Activated naive CD4-positive, alpha-beta T cell treated with anti-CD3 and anti-CD28 coated beads, Interleukin-2, amount 50 U/mL, for 24 hours (primary cell): ENCODE data around the gene VSIG10L.

Experiments used
- H3K27ac Mint-ChIP-seq: one replicate; pipeline ENCODE4 v1.8.0; 2021; ENCODE audit warnings: mild to moderate bottlenecking, mixed read lengths
- H3K27me3 Mint-ChIP-seq: one replicate; pipeline ENCODE4 v1.8.0; 2021; ENCODE audit warnings: mixed read lengths
- H3K36me3 Mint-ChIP-seq: one replicate; pipeline ENCODE4 v1.8.0; 2021; ENCODE audit warnings: mixed read lengths
- H3K4me1 Mint-ChIP-seq: one replicate; pipeline ENCODE4 v1.8.0; 2021; ENCODE audit warnings: mixed read lengths
- H3K4me3 Mint-ChIP-seq: one replicate; pipeline ENCODE4 v1.8.0; 2021; ENCODE audit warnings: mild to moderate bottlenecking, mixed read lengths
- H3K9me3 Mint-ChIP-seq: one replicate; pipeline ENCODE4 v1.8.0; 2021; ENCODE audit warnings: mixed read lengths

Gene VSIG10L

DNA sequence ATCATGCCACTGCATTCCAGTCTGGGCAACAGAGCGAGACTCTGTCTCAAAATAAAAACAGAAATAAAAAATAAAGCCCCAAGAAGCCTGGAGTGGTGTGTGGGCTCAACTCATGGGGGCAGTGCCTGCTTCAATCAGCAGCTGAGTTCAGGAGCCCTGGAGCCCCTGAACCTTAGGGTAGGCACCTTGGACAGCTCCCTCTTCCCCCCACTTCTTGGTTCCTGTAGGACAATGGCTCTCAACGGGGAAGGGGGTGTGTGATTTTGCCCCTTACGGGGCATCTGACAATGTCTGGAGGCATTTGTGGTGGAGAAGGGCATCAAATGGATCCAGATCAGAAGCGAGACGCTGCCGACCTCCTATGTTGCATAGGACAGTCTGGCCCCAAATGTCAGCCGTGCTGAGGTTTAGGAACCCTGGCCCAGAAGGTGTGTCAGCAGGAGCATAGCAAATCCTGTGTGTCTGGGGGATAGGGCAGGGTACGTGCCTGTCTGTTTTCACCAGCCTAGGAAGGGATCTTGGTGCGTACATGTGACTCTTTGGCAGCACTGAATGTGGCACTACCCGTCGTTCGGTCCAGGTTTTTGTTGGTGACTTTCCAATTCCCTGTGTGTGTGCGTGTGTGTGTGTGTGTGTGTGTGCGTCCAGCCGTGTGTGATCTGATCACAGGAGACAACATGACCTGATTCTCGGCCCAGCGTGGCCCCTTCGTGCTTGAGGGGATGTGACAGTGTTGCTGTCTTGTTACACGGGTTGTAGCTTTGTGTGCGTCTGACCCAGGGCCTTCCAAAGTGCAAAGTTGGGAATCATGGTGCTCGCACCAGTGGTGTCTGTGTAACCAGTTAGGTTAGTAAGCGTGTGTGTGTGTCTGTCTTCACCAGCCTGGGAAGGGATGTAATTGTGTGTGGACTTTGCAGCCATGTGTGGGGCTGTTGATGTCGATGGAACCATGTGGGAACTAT, 23.0 kb downstream of the VSIG10L start:
- Mint-ChIP-seq H3K9me3 (peaks cover 11% of the 10 kb centered on the region), H3K4me3 (no peak overlapping the region), H3K27ac (no peak overlapping the region), H3K36me3 (peaks cover 1% of the 10 kb centered on the region), H3K4me1 (no peaks in the 10 kb centered on the region), H3K27me3 (peaks cover 23% of the 10 kb centered on the region)

DNA sequence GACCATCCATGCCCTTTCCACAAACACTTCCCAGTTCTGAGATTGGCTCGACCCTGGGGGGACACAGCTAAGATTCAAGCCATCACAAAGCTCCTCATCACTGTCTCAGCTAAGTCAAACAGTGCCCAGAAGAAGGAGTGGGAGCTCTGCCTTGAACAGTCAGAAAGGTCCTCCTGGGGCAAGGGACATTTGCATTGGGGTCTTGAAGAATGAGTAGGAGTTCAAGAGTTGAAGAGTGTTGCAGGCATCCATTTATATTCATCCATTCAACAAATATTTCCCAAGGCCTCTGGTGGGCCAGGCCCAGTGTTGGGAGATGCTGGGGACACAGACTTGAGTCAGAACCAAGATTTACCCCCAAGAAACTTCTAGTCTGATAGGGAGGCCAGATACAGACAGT, 24.0 kb downstream of the VSIG10L start:
- no peak overlapping the region for H3K27ac Mint-ChIP-seq
- no peak overlapping the region for H3K4me3 Mint-ChIP-seq
- H3K9me3 Mint-ChIP-seq: peaks cover 11% of the 10 kb centered on the region
- H3K27me3 Mint-ChIP-seq: peaks cover 27% of the 10 kb centered on the region
- H3K36me3 Mint-ChIP-seq: peaks cover 4% of the 10 kb centered on the region
- peaks cover 5% of the 10 kb centered on the region for H3K4me1 Mint-ChIP-seq

DNA sequence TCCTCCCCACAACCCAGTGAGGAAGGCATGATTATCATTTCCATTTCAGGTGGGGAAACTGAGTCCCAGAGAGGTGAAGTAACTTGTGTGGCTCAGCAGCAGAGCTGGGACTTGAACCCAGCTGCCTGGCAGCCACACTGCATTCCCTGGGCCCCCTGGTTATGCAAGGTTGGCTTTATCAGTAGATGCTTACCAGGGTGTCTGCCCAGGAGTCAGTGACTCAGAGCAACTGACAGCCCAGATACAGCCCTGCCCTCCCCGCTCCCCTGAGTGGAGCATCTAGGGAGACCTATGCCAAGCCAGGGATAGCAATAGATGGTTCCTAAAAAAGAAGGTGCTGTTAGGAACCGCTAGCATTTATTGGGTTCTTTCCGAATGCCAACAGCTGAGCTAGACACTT, 24.6 kb downstream of the VSIG10L start:
- Mint-ChIP-seq H3K36me3 (peaks cover 4% of the 10 kb centered on the region), H3K27me3 (peaks cover 24% of the 10 kb centered on the region), H3K27ac (no peak overlapping the region), H3K4me3 (no peak overlapping the region), H3K4me1 (peaks cover 5% of the 10 kb centered on the region), H3K9me3 (peaks cover 11% of the 10 kb centered on the region)

GRCh38 chr19:51316688-51317087, 25.3 kb downstream of the VSIG10L start:
- Mint-ChIP-seq H3K27ac (no peak overlapping the region), H3K9me3 (peaks cover 11% of the 10 kb centered on the region)

DNA sequence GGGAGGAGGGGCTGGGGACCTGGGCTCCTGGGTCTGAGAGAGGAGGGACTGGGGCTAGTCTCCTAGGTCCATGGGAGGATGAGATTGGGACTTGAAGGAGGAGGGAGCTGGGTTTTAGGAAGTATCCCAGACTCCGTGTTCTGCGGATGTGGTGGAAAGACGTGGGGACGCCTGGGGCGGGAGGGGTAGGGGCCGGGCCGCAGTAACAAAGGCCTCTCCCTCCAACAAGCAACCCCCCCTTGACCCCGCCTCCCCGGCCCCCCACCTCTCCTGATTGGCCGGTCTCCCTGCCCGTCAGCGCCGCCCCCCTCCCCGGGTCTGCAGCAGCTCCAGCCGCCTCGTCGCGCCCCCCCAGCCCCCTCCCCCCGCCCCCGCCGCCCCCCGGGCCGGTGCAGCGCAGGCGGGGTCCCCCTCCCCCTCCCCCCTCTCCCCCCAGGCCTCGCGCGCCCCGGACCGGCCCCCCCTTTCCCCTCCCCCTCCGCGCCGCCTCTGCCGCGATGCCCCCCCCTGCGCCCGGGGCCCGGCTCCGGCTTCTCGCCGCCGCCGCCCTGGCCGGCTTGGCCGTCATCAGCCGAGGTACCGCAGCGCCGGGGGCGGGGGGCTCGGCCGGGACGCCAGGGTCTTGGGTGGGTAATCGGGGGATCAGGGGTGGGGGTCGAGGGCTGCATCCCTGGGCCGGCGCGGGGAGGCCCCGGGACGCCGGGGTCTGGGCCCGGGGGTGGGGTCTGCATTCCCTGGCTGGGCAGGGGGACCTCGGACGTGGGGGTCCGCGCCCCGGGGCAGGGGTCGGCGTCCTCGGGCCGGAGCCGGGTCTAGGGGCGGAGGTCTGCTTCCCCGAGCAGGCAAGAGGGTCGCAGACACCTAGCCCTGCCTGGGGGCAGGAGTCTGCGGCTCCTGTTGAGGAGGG, 30.3 kb downstream of the VSIG10L start, which contains the start of gene IGLON5:
TSS of gene IGLON5 (plus strand) at position 294 of the 907 bp plus-strand sequence. CDS start at position 498, 204 bp downstream.
- H3K4me3 Mint-ChIP-seq: no peak within 1 kb of the TSS
- H3K36me3 Mint-ChIP-seq: peaks cover 6% of the 10 kb centered on the region
- peaks cover 21% of the 10 kb centered on the region for H3K9me3 Mint-ChIP-seq
- peaks cover 48% of the 10 kb centered on the region for H3K27me3 Mint-ChIP-seq
- no peak within 1 kb of the TSS for H3K27ac Mint-ChIP-seq
- peaks cover 5% of the 10 kb centered on the region for H3K4me1 Mint-ChIP-seq

More at GRCh38 chr19:51316688-51317087, 25.3 kb downstream of the VSIG10L start:
- H3K27me3 Mint-ChIP-seq: peaks cover 27% of the 10 kb centered on the region
- H3K4me3 Mint-ChIP-seq: no peak overlapping the region
- H3K36me3 Mint-ChIP-seq: peaks cover 4% of the 10 kb centered on the region
- peaks cover 5% of the 10 kb centered on the region for H3K4me1 Mint-ChIP-seq

- H3K4me3 Mint-ChIP-seq: no peak overlapping the region
- peaks cover 3% of the 10 kb centered on the region for H3K36me3 Mint-ChIP-seq
- peaks cover 21% of the 10 kb centered on the region for H3K9me3 Mint-ChIP-seq
- no peaks in the 10 kb centered on the region for H3K4me1 Mint-ChIP-seq
- no peak overlapping the region for H3K27ac Mint-ChIP-seq
- H3K27me3 Mint-ChIP-seq: peaks cover 42% of the 10 kb centered on the region
Measured at GRCh38 chr19:51305479-51305878, 36.5 kb downstream of the VSIG10L start.

GRCh38 chr19:51301266-51301665, 40.7 kb downstream of the VSIG10L start:
- Mint-ChIP-seq H3K27me3 (peaks cover 14% of the 10 kb centered on the region), H3K27ac (no peak overlapping the region), H3K4me3 (no peak overlapping the region), H3K4me1 (no peaks in the 10 kb centered on the region), H3K9me3 (peaks cover 9% of the 10 kb centered on the region), H3K36me3 (no peaks in the 10 kb centered on the region)

- H3K27ac Mint-ChIP-seq: no peak overlapping the region
- no peaks in the 10 kb centered on the region for H3K36me3 Mint-ChIP-seq
- H3K4me1 Mint-ChIP-seq: no peaks in the 10 kb centered on the region
- H3K9me3 Mint-ChIP-seq: no peaks in the 10 kb centered on the region
- peaks cover 4% of the 10 kb centered on the region for H3K27me3 Mint-ChIP-seq
- H3K4me3 Mint-ChIP-seq: no peak overlapping the region
Measured at GRCh38 chr19:51297406-51297805, 44.5 kb downstream of the VSIG10L start.

GRCh38 chr19:51296336-51297093, 45.4 kb downstream of the VSIG10L start:
- no peaks in the 10 kb centered on the region for H3K36me3 Mint-ChIP-seq
- H3K9me3 Mint-ChIP-seq: no peaks in the 10 kb centered on the region
- no peak overlapping the region for H3K4me3 Mint-ChIP-seq
- H3K4me1 Mint-ChIP-seq: no peaks in the 10 kb centered on the region
- peaks cover 3% of the 10 kb centered on the region for H3K27me3 Mint-ChIP-seq
- no peak overlapping the region for H3K27ac Mint-ChIP-seq

DNA sequence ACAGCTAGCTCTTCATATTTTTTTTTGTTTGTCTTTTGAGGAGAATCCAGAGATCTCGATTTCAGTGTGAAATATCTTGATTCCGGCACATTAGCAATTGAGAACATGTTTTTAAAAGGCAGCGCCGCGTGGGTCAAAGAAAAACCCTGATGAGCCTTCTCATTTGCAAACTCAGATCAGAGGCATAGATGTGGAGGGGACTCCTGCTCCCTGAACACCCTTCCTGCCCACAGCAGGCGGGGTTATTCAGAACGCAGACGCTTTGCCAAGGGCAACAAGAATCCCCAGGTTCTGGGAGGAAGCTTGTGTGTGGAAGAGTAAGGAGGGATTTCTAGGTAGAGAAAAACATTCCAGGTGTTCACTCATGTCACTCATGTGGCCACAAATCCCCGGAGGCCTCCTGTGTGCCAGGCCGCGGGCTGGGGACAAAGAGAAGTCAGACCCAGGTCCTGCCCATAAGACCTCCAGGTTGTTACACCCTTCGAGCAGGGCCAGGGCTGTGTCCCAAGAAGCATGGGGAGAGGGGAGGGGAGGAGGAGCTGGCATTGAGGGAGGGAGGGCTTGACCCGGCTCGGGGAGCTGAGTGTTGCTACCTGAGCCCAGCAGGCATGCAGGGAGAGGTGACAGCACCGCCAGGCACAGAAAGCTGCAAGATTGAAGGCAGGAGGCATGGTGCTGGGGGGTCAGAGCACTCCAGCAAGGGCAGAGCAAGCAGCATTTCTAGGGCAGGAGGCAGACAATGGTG, 46.4 kb downstream of the VSIG10L start:
- Mint-ChIP-seq H3K27ac (no peak overlapping the region), H3K4me3 (no peak overlapping the region), H3K9me3 (no peaks in the 10 kb centered on the region), H3K27me3 (peaks cover 3% of the 10 kb centered on the region), H3K4me1 (no peaks in the 10 kb centered on the region), H3K36me3 (no peaks in the 10 kb centered on the region)

GRCh38 chr19:51294977-51295375, 47.0 kb downstream of the VSIG10L start:
- Mint-ChIP-seq H3K27me3 (peaks cover 3% of the 10 kb centered on the region), H3K36me3 (no peaks in the 10 kb centered on the region), H3K4me3 (no peak overlapping the region), H3K27ac (no peak overlapping the region), H3K4me1 (no peaks in the 10 kb centered on the region), H3K9me3 (no peaks in the 10 kb centered on the region)

GRCh38 chr19:51294211-51294976, 47.5 kb downstream of the VSIG10L start:
- H3K4me1 Mint-ChIP-seq: no peaks in the 10 kb centered on the region
- H3K36me3 Mint-ChIP-seq: no peaks in the 10 kb centered on the region
- no peak overlapping the region for H3K27ac Mint-ChIP-seq
- H3K27me3 Mint-ChIP-seq: peaks cover 3% of the 10 kb centered on the region
- no peaks in the 10 kb centered on the region for H3K9me3 Mint-ChIP-seq
- no peak overlapping the region for H3K4me3 Mint-ChIP-seq

DNA sequence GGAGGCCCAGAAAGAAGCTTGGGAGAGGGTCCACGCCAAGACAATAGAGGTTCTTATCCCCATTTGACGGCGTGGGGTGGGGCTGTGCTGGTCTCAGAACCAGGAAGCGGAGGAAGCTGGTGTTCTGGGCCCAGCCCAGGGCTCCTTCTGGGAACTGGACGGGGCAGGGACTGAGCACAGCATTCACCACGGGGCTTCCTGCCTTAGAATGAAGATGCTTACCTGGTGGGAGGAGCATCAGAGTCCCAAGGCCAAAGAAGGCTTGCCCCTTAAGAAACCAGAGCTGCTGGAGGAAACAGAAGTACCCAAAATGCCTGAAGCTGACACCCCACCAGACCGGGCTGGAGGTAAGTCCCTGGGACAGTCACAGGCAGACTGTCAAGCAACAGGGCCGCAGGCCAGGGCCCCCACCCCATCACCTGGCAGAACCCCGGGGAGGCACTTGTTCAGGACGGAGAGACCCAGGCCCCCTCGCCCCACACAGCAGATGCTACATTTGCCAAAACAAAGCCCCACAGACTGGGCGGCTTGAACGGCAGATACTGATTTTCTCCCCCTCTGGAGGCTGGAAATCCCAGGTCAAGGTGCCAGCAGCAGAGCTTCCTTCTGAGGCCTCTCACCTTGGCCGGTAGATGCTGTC, 48.2 kb downstream of the VSIG10L start:
- Mint-ChIP-seq H3K27ac (no peak overlapping the region), H3K9me3 (no peaks in the 10 kb centered on the region), H3K36me3 (no peaks in the 10 kb centered on the region), H3K4me3 (no peak overlapping the region), H3K4me1 (no peaks in the 10 kb centered on the region), H3K27me3 (peaks cover 1% of the 10 kb centered on the region)
